ENCODE results near the gene GRAP2.
"Not testable (repeated sequence)": the region's sequence is repeated elsewhere in the genome, so short reads cannot be mapped to it uniquely, and the experiment has no call there.

DNA sequence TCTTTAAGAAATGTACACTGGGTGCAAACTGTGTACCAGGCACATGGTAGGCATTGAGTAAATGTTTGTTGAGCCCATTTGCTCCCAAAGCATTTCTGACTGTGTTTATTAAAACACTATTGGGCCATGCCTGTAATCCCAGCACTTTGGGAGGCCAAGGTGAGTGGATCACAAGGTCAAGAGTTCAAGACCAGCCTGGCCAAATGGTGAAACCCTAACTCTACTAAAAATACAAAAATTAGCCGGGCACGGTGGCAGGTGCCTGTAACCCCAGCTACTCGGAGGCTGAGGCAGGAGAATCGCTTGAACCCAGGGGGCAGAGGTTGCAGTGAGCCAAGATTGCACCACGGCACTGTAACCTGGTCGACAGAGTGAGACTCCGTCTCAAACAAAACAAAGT, 92.0 kb downstream of the GRAP2 start:
- TF ChIP-seq RFX5 (IDR thresholded peaks at IDR 0.05; ENCODE audit: low read length); SMC3 (IDR thresholded peaks at IDR 0.05; ENCODE audit: low read depth, low read length); TAF1 (IDR thresholded peaks at IDR 0.05; ENCODE audit: borderline replicate concordance, low read depth, low read length); JUND (IDR thresholded peaks at IDR 0.05); GABPA (IDR thresholded peaks at IDR 0.05; ENCODE audit: low read depth); POLR2AphosphoS5 (IDR thresholded peaks at IDR 0.05; ENCODE audit: low read depth, low read length): not testable (repeated sequence)
- TF ChIP-seq, protein P1, sequence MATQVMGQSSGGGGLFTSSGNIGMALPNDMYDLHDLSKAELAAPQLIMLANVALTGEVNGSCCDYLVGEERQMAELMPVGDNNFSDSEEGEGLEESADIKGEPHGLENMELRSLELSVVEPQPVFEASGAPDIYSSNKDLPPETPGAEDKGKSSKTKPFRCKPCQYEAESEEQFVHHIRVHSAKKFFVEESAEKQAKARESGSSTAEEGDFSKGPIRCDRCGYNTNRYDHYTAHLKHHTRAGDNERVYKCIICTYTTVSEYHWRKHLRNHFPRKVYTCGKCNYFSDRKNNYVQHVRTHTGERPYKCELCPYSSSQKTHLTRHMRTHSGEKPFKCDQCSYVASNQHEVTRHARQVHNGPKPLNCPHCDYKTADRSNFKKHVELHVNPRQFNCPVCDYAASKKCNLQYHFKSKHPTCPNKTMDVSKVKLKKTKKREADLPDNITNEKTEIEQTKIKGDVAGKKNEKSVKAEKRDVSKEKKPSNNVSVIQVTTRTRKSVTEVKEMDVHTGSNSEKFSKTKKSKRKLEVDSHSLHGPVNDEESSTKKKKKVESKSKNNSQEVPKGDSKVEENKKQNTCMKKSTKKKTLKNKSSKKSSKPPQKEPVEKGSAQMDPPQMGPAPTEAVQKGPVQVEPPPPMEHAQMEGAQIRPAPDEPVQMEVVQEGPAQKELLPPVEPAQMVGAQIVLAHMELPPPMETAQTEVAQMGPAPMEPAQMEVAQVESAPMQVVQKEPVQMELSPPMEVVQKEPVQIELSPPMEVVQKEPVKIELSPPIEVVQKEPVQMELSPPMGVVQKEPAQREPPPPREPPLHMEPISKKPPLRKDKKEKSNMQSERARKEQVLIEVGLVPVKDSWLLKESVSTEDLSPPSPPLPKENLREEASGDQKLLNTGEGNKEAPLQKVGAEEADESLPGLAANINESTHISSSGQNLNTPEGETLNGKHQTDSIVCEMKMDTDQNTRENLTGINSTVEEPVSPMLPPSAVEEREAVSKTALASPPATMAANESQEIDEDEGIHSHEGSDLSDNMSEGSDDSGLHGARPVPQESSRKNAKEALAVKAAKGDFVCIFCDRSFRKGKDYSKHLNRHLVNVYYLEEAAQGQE (IDR thresholded peaks at IDR 0.05; ENCODE audit: low read depth, low read length) = not testable (repeated sequence)
- TF ChIP-seq, protein P2, sequence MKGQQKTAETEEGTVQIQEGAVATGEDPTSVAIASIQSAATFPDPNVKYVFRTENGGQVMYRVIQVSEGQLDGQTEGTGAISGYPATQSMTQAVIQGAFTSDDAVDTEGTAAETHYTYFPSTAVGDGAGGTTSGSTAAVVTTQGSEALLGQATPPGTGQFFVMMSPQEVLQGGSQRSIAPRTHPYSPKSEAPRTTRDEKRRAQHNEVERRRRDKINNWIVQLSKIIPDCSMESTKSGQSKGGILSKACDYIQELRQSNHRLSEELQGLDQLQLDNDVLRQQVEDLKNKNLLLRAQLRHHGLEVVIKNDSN (IDR thresholded peaks at IDR 0.05; ENCODE audit: borderline replicate concordance, low read depth) = not testable (repeated sequence)
